Measurements from ENCODE around the gene SLTM.
A peak's percentile ranks its signal among the peaks of the same experiment; 100 is the strongest.

SLTM gene

GRCh38 chr15:58980351-58980939 is 47.0 kb upstream of the SLTM start:
- peak; percentile 66 for DNase-seq
- peak overlapping the region; percentile 55; the same call in 1 of the 2 replicates for H2AFZ ChIP-seq (ENCODE audit: low read length)
- peak overlapping the region; percentile 79; the same call in 1 of the 2 replicates for H3K27ac ChIP-seq (ENCODE audit: low read length)
- peak overlapping the region; percentile 36 for H3K4me3 ChIP-seq (ENCODE audit: low read length)
- H3K9me3 ChIP-seq (replicated peaks; ENCODE audit: insufficient read depth, low read length): no peaks in the 10 kb centered on the region
- no peaks in the 10 kb centered on the region for H4K20me1 ChIP-seq (ENCODE audit: insufficient read depth, low read length)
- H3K36me3 ChIP-seq (replicated peaks; ENCODE audit: insufficient read depth, low read length): no peaks in the 10 kb centered on the region
- H3K27me3 ChIP-seq (replicated peaks; ENCODE audit: insufficient read depth, low read length): no peaks in the 10 kb centered on the region; the same call in 1 of the 2 replicates
- no peaks in the 10 kb centered on the region for H3K79me2 ChIP-seq (ENCODE audit: low read length)
- peaks cover 48% of the 10 kb centered on the region for H3F3A ChIP-seq (ENCODE audit: insufficient read depth, low read length)
- peak overlapping the region; percentile 25; the same call in 1 of the 2 replicates for H3K9ac ChIP-seq (ENCODE audit: low read length)
- TF ChIP-seq EZH2phosphoT487 (IDR thresholded peaks at IDR 0.05; ENCODE audit: low read length) (no peak), CTCF (IDR thresholded peaks at IDR 0.05; ENCODE audit: low read length) (peak; percentile 46)
- peak overlapping the region; percentile 61 for H3K4me2 ChIP-seq (ENCODE audit: low read depth, low read length)
- no peaks in the 10 kb centered on the region for H3K9me2 ChIP-seq (replicated peaks; ENCODE audit: insufficient read depth, low read length)
- peaks cover 30% of the 10 kb centered on the region for H3K4me1 ChIP-seq (ENCODE audit: low read length)

DNA sequence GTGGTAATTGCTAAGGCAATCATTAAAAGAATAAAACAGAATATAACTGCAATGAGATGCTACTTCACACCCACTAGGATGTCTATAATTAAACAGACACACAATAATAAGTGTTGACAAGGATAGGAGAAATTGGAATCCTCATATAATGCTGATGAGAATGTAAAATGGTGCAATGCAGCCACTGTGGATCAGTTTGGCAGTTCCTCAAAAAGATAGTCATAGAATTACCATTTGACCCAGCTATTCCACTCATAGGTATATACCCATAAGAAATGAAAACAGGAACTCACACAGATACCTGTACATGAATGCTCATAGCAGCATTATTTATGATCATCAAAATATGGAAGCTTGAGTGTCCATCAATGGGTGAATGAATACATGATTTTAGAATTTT is 44.4 kb upstream of the SLTM start:
- Histone ChIP-seq H3K9me2 (replicated peaks; ENCODE audit: insufficient read depth, low read length) (no peaks in the 10 kb centered on the region), H3K36me3 (replicated peaks; ENCODE audit: insufficient read depth, low read length) (no peaks in the 10 kb centered on the region), H3K9me3 (replicated peaks; ENCODE audit: insufficient read depth, low read length) (no peaks in the 10 kb centered on the region), H3K4me1 (ENCODE audit: low read length) (peaks cover 39% of the 10 kb centered on the region), H2AFZ (ENCODE audit: low read length) (no peak overlapping the region), H3F3A (ENCODE audit: insufficient read depth, low read length) (peaks cover 48% of the 10 kb centered on the region), H4K20me1 (ENCODE audit: insufficient read depth, low read length) (no peaks in the 10 kb centered on the region), H3K79me2 (ENCODE audit: low read length) (no peaks in the 10 kb centered on the region), H3K9ac (ENCODE audit: low read length) (no peak overlapping the region), H3K4me2 (ENCODE audit: low read depth, low read length) (no peak overlapping the region), H3K27ac (ENCODE audit: low read length) (no peak overlapping the region), H3K27me3 (replicated peaks; ENCODE audit: insufficient read depth, low read length) (no peaks in the 10 kb centered on the region), H3K4me3 (ENCODE audit: low read length) (no peak overlapping the region)
- DNase-seq: peak; percentile 9
- TF ChIP-seq CTCF (IDR thresholded peaks at IDR 0.05; ENCODE audit: low read length) (no peak), EZH2 (optimal IDR thresholded peaks at IDR 0.05; ENCODE audit: low read depth, low read length) (no peak), EZH2phosphoT487 (IDR thresholded peaks at IDR 0.05; ENCODE audit: low read length) (no peak)

DNA sequence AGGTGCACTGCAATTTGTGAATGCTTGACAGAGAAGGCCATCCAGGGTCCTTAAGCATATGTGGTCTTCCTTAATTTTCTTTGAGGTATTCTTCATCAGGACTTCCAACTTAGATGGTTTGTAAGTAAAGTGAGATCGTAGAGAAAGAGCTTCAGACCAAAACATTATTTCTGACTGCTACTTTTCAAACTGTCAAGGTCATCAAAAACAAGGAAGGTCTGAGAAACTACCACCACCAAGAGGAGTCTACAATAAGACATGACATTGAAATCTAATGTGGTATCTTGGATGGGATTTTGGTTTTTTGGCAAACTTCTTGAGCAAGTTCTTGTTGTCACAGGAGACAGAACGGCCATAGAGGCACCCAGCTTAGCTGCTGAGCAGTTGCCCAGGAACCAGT is 34.0 kb upstream of the SLTM start:
- Histone ChIP-seq H3K36me3 (replicated peaks; ENCODE audit: insufficient read depth, low read length) (no peaks in the 10 kb centered on the region), H3K9me3 (replicated peaks; ENCODE audit: insufficient read depth, low read length) (no peaks in the 10 kb centered on the region), H3K9ac (ENCODE audit: low read length) (no peak overlapping the region), H3K4me3 (ENCODE audit: low read length) (no peak overlapping the region), H3K4me2 (ENCODE audit: low read depth, low read length) (no peak overlapping the region), H3K27ac (ENCODE audit: low read length) (no peak overlapping the region), H3F3A (ENCODE audit: insufficient read depth, low read length) (no peaks in the 10 kb centered on the region), H3K9me2 (replicated peaks; ENCODE audit: insufficient read depth, low read length) (no peaks in the 10 kb centered on the region), H4K20me1 (ENCODE audit: insufficient read depth, low read length) (no peaks in the 10 kb centered on the region), H2AFZ (ENCODE audit: low read length) (no peak overlapping the region), H3K4me1 (ENCODE audit: low read length) (no peaks in the 10 kb centered on the region), H3K27me3 (replicated peaks; ENCODE audit: insufficient read depth, low read length) (no peaks in the 10 kb centered on the region), H3K79me2 (ENCODE audit: low read length) (no peaks in the 10 kb centered on the region)
- no peak for DNase-seq
- TF ChIP-seq CTCF (IDR thresholded peaks at IDR 0.05; ENCODE audit: low read length) (no peak), EZH2 (optimal IDR thresholded peaks at IDR 0.05; ENCODE audit: low read depth, low read length) (no peak), EZH2phosphoT487 (IDR thresholded peaks at IDR 0.05; ENCODE audit: low read length) (no peak)

Data from MM.1S (cell line).